Measurements from ENCODE around the gene POTEI. TPM values are rescaled to one million over a fixed set of nuclear protein-coding genes. Genes with fewer than 3 reads are reported as not detected.
"Not testable (repeated sequence)": the region's sequence is repeated elsewhere in the genome, so short reads cannot be mapped to it uniquely, and the experiment has no call there.

The POTEI gene
- total RNA-seq (2014; rRNA removed; shearing (Covaris generic)): 0.10 and 0.31 TPM in 2 replicates

DNA sequence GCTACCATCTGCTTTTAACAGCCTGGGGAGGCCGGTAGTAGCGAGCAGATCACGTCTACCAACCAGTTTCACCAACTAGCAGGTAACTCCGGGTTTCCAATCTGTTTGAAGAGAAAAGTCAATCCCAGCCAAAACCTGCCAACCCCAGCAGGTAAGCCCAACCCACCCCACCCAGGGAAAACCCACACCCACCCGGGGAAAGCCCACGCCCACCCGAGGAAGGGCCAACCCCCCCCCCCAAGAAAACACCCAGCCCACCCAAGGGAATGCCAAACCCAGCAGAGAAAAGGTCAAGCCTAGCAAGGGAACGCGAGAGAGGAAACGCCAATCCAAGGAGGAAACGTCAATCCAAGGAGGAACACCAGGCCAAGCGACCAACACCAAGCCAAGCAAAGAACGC lies at the start of gene POTEI:
Gene POTEI (minus strand): TSS at position 101 of the 400 bp plus-strand sequence. CDS start 93 bp downstream, at position 8.
- not testable (repeated sequence) for DNase-seq (ENCODE audit: low spot score)

DNA sequence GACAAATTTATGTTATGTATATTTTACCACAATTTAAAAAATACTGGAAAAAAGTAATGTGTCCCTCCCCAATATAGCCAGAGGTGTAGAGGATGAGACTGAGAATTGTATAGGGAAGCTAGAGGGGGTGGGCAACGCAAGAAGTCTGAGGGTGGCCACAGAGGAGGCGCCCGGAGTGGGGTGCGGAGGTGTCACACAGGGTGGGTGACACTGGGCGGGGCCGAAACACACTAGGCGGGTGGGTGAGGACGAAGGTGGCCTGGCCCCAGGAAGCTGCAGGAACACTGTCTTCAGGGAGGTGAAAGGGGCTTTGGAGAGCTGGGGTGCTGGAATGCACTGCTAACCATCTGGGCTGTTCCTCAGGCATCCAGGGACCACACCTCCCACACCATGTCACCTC lies 47.3 kb upstream of the POTEI start:
- not testable (repeated sequence) for DNase-seq (ENCODE audit: low spot score)

DNA sequence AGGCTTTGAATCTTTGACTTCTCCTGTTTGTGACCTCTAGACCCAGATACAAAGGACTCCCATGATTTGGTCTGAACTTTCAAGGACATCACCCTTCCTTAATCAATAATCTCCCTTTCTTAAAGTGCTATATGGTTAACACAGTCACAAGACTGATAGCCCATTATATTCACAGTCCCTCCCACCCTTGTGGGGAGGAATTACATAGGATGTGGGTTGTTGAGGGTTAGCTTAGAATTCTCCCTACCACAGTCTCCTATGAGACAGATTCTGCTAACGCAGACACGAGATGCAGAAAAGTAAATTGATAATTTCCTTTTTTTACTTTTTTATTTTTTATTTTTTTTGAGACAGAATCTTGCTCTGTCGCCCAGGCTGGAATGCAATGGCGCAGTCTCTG lies 45.0 kb upstream of the POTEI start:
- DNase-seq (ENCODE audit: low spot score): not testable (repeated sequence)

DNA sequence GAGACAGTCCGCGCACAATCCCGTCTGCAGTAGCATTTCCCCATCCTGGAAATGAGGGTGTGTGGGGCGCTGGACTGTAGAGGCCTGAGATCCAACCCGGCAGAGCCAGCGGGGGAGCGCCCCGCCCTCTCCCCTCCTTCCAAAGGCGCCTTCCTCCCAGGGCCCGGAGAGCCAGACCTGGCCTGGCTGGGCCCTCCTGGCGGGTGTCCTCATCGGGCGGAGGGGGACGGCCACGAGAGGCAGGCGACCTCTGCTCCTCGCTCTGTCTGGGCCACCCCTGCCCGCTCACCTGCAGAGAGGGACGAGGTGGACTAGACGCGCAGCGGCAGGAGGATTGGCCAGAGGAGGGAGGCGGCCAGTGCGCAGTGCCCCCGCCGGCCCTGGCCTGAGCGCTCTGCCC lies 40.3 kb upstream of the POTEI start:
- not testable (repeated sequence) for DNase-seq (ENCODE audit: low spot score)

DNA sequence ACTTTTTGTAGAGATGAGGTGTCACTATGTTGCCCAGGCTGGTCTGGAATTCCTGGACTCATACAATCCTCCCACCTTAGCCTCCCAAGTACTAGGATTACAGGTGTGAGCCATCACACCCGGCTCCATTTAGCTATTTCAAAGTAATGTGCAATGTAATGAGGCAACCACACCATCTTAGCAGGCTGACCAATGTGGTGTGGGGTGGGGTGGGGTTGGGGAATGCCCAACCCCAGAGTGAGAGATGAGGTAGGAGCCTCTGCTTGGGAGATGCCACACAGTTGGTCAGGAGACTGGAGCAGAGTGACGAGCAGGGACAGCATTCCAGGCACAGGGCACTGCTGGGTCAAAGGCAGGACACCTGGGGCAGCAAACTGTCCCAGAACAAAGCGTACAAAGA lies 39.3 kb upstream of the POTEI start:
- not testable (repeated sequence) for DNase-seq (ENCODE audit: low spot score)

- DNase-seq (ENCODE audit: low spot score): not testable (repeated sequence)
Observed at GRCh38 chr2:130544978-130545377, 35.9 kb upstream of the POTEI start.

DNA sequence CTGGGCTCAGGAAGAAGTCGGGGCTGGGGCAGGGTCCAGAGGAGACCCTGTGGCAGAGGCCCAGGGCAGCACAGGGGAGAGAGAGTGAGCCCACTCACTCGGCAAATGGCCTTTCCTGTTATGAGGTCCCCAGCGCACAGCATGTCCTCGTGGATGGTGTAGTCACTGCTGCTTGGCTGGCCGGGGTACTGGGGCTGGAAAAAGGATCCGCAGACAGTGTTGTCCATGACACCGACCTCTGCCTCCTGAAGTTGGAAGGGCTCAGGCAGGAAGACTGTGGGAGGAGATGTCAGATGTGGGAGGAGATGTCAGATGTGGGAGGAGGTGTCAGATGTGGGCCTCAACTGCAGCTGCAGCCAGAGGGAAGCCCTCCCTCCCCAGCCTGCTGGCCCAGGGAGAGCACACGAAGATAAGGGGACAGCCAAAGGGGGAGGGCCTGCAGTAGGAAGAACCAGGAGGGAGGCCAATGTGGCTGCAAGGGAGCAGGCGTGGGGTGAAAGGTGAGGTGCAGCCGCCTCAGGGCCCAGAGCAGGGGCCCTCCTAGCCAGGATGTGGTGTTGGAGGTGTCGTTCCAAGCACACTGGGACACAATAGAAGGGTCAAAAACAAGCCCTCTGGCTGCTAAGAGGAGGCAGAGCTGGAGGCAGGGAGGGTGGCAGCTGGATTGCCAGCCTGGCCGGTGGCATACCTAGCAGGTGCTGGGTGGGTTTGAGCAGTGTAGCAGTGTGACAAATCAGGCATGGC lies 34.8 kb upstream of the POTEI start:
- DNase-seq (ENCODE audit: low spot score): not testable (repeated sequence)

DNA sequence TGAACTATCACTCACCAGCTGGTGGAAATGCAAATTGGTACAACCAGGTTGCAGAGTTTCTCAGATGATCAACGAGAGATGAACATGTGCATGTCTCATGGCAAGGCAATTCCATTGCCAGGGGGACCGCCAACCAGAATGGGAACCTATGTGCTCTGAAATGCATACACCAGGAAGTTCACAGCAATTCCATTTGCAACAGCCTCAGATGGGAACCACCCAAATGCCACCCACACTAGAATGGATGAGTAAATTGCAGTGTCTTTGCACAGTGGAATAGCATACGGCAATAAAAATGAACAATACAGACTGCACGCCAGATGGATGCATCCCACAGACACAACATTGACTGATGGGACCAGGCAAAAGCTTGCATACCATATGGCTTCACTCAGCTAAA lies 33.7 kb upstream of the POTEI start:
- not testable (repeated sequence) for DNase-seq (ENCODE audit: low spot score)

DNA sequence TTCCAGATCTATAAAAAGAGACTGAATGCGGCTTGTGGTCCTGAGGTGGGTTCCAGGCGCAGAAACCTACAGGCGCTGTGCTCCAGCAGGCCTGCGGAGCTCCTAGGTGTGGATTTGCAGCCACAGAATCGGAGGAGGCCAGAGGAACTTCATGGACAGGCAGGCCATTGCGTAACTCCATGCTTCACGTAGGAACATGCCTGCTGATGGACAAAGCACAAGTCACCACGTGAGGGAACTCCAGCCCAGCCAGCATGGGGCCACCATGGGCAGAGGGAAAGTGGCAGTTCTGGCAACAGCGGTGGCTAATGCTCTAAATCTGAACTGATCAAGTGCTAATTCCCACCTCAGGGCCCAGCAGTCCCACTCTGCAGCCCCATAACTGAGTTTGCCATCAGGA lies 29.1 kb upstream of the POTEI start:
- DNase-seq (ENCODE audit: low spot score): not testable (repeated sequence)

DNA sequence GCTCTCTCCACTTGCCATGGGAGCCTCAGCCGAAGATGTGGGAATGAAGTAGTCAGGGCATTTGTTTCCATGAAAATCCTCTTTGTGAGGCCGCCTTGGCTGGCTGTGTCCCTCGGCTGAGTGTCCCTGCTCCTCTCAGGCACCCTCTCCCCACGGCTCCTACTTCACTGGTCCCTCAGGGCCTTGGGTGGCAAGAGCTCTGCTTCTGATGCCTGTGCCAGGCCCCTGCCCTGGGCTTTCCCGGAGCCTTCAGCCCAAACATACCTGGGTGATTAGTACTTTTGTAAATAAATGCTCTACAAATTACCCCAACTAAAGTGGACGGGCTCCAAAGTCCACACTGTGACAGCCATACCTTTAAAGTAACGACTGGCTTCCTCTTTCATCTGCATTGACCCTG lies 27.5 kb upstream of the POTEI start:
- DNase-seq (ENCODE audit: low spot score): not testable (repeated sequence)

DNA sequence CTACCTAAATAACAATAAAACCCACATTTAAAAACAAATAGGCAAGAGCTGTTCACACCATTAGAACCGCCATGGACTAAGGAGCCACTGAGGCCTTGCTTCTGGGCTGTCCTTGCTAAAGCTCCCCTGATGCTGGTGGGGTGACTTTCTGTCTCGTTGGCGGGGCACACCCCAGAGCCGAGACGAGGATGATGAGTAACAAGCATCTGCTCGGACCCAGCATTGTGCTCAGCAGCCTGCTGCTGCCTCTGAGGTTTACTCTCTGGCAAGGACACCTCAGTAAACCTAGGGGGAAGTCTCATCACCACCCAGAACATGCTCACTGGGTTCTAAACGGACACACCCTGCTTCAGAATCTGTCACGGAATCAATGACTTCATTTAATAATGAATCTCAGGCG lies 22.5 kb upstream of the POTEI start:
- DNase-seq (ENCODE audit: low spot score): not testable (repeated sequence)

- DNase-seq (ENCODE audit: low spot score): not testable (repeated sequence)
Observed at GRCh38 chr2:130531225-130531624, 22.1 kb upstream of the POTEI start.

GRCh38 chr2:130530212-130530611 lies 21.1 kb upstream of the POTEI start:
- DNase-seq (ENCODE audit: low spot score): not testable (repeated sequence)

DNA sequence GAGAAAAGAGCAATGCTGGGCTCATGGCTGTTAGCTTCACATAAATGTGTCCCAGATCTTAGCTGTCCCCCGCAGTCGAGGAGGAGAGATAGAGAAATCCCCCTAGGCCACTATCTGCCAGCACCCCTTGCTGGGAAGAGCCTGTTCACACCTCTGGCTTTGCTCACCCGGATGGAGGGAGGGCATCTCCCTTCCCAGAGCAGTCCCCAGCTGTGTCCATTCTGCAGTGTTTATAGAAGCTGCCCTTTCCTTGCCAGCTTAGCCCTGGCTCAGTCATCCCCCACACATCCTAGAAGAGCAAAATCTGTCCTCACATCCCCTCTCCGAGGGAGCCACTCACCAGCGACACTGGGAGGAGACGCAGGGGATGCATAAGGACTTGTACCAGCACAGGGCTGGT lies 20.4 kb upstream of the POTEI start:
- DNase-seq (ENCODE audit: low spot score): not testable (repeated sequence)

GRCh38 chr2:130527365-130527967 lies 18.3 kb upstream of the POTEI start:
- DNase-seq (ENCODE audit: low spot score): not testable (repeated sequence)

DNA sequence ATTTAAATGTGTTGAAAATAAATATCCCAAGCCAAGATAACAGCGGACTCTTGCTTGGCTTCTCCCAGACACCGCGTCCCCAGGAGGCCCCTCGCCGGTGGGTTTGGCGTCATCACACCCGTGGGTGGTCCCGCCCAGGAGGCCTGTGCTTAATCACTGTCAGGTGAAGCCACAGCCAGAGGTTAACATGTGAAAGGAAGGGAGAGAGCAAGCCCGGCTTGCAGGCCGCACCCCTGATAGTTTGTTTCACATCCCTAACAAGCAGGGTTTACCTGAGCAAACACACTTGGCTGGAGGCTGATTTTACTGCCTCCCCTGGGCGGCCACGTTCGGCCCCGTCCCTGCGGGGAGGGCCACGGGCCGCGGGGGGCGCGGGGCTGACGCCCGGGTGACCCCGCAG lies 13.3 kb upstream of the POTEI start:
- DNase-seq (ENCODE audit: low spot score): not testable (repeated sequence)

DNA sequence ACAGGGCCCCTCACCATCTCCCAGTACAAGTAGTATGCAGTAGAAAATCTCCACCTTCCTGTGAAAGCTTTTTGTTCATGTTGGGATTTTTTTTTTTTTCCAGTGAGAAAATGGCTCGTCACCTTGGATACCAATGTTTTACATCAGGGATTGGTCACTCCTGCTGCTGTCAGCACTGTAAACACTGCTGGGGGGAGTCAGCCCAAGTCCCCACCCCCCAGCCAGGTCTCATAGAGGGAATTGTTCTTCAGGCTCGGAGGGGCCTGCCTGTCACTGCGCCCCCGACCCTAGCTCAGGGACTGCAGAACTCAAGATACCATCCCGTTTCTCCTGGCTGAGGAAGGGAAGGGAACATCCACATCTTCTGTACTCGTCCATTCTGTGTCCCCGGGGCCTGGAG lies 11.9 kb upstream of the POTEI start, which contains the start of gene CFC1B:
Gene CFC1B (plus strand): TSS at position 231 of the 400 bp plus-strand sequence. CDS start 263 bp downstream, outside the sequence.
- DNase-seq (ENCODE audit: low spot score): not testable (repeated sequence)

- not testable (repeated sequence) for DNase-seq (ENCODE audit: low spot score)
Observed at GRCh38 chr2:130518516-130519106, 9.5 kb upstream of the POTEI start.

GRCh38 chr2:130511747-130512451 lies 2.8 kb upstream of the POTEI start:
- not testable (repeated sequence) for DNase-seq (ENCODE audit: low spot score)

- DNase-seq (ENCODE audit: low spot score): not testable (repeated sequence)
Observed at GRCh38 chr2:130510807-130511746, 1.9 kb upstream of the POTEI start.

DNA sequence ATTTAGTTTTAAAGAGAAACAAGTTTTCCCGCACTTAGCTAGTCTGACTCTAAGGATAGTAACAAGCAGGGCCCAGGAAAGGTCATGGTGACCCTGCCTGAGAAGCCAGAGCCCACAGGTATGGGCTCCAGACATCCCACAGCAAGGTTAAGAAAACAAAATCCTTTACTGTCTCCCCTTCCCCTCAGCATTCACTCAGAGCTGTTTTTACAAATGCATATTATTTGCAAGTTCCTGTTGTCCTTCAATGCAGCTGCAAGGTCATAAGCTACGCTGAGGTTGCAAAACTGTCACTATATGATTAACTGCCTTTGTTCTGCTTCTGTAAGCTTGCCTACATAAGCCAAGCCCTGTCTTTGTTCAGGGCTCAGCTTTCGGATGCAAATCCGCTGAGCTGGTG lies 18.1 kb downstream of the POTEI start:
- DNase-seq (ENCODE audit: low spot score): not testable (repeated sequence)
